MM.1S (cell line): ENCODE data around the gene CEP128.

Source experiments
- EZH2 ChIP-seq: fragments of 300-600 bp; sonication (generic); optimal IDR thresholded peaks from 2 replicates; pipeline ENCODE3; 2017; ENCODE audit warnings: low read depth, mild to moderate bottlenecking, antibody characterized with exemption, low read length, mixed read lengths
- EZH2phosphoT487 ChIP-seq: fragments of 300-600 bp; sonication (generic); IDR thresholded peaks from 2 replicates; pipeline ENCODE4 v1.6.1; 2018; ENCODE audit warnings: antibody characterized with exemption, low read length
- TF ChIP-seq, protein P1 (sequence below): fragments of 300-600 bp; sonication (generic); IDR thresholded peaks from 2 replicates; pipeline ENCODE4 v1.5.1; 2016; ENCODE audit warnings: antibody characterized with exemption, low read length, mixed read lengths

- TF ChIP-seq, protein P1, sequence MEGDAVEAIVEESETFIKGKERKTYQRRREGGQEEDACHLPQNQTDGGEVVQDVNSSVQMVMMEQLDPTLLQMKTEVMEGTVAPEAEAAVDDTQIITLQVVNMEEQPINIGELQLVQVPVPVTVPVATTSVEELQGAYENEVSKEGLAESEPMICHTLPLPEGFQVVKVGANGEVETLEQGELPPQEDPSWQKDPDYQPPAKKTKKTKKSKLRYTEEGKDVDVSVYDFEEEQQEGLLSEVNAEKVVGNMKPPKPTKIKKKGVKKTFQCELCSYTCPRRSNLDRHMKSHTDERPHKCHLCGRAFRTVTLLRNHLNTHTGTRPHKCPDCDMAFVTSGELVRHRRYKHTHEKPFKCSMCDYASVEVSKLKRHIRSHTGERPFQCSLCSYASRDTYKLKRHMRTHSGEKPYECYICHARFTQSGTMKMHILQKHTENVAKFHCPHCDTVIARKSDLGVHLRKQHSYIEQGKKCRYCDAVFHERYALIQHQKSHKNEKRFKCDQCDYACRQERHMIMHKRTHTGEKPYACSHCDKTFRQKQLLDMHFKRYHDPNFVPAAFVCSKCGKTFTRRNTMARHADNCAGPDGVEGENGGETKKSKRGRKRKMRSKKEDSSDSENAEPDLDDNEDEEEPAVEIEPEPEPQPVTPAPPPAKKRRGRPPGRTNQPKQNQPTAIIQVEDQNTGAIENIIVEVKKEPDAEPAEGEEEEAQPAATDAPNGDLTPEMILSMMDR = no peak
- TF ChIP-seq EZH2 (no peak), EZH2phosphoT487 (no peak)
These were observed 485.3 kb downstream of the CEP128 start for GRCh38 chr14:80456209-80456608.
